Right atrium auricular region (tissue), 2 donors: ENCODE measurements around the gene CMTM4. TPM values are rescaled to one million over a fixed set of nuclear protein-coding genes. Genes with fewer than 3 reads are reported as not detected.

Source experiments
- DNase-seq: peaks from one replicate; pipeline ENCODE4 v3.0.0-alpha.2; 2019; ENCODE audit warnings: low spot score
- H3K27ac ChIP-seq, 2 donors: fragments of 200-600 bp; sonication (generic); 1 replicate in 1 of 2; 2 replicates in 1 of 2; pipeline ENCODE4 v1.5.1; 2016 to 2019
- H3K27me3 ChIP-seq, 2 donors: fragments of 200-600 bp; sonication (generic); one replicate each; pipeline versions ENCODE4 v1.5.1 to v1.6.0; 2017 to 2019
- H3K36me3 ChIP-seq: fragments of 200-600 bp; sonication (generic); one replicate; pipeline ENCODE4 v1.5.1; 2016
- H3K4me1 ChIP-seq, 2 donors: fragments of 200-600 bp; sonication (generic); one replicate each; pipeline versions ENCODE4 v1.5.1 to v1.6.0; 2017 to 2019
- H3K4me3 ChIP-seq, 2 donors: fragments of 200-600 bp; sonication (generic); 1 replicate in 1 of 2; 2 replicates in 1 of 2; pipeline ENCODE4 v1.5.1; 2017 to 2019; ENCODE audit warnings: mild to moderate bottlenecking in 1 of 2, moderate library complexity in 1 of 2
- H3K9me3 ChIP-seq, 2 donors: fragments of 200-600 bp; sonication (generic); one replicate each; pipeline ENCODE4 v1.5.1; 2019
- total RNA-seq, 2 donors: library from RNA; depleted of rRNA; stranded (reverse); fragments of >200 nt; gene quantifications; one replicate each; pipeline ENCODE4 v1.1.0, GENCODE V29; 2016
- TF ChIP-seq, protein P1 (sequence below), 2 donors: fragments of 200-600 bp; sonication (generic); IDR thresholded peaks; one replicate each; pipeline ENCODE4 v1.5.1; 2019; ENCODE audit warnings: antibody characterized with exemption in 2 of 2

CMTM4 gene
- total RNA-seq, 2 donors from 2014 or later: 7.5 to 15.2 TPM

DNA sequence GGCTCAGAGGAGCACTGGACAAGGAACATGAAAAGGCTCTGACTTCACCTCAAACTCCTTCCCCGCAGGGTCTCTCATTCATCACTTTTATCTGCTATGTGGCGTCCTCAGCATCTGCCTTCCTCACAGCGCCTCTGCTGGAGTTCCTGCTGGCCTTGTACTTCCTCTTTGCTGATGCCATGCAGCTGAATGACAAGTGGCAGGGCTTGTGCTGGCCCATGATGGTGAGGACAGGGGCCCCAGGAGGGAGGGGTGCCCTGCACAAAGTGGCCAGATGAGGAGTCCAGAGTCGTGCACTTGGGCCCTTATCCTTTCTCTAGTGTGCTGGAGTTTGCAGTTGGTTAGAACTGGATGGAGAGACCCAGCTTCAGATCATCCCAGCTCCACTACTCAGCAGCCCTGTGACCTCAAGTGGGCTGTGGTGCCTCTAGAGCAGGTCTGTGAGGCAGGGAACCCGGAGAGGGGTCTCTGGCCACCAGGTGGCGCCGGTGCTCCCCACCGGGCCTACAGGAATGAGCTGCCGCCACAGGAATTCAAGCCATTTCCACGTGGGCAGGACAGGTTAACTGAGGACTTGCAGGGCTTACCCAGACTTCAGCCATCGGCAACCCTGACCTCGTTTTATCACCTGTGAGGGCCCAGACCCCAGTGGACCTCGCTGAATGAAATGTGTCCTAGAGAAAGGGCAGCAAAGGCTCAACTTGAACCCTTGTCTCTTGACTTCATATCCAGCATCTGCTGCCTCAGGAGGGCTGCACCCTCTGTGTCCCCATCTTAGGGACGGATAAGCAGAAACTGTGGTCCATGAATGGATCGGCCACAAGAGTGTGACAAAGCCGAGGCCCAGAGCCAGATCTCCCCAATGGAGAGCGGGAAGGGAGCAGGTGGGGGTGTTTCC, 88.1 kb downstream of the CMTM4 start:
- Histone ChIP-seq H3K4me1 (peaks cover 3 to 35% of the 10 kb centered on the region in 2 donors), H3K27ac (peak overlapping the region in 1 of 2 donors; percentile 40), H3K9me3 (no peaks in the 10 kb centered on the region), H3K36me3 (peaks cover 44% of the 10 kb centered on the region), H3K27me3 (no peaks in the 10 kb centered on the region), H3K4me3 (no peak overlapping the region)
- peak; percentile 91 for DNase-seq
- TF ChIP-seq, protein P1, sequence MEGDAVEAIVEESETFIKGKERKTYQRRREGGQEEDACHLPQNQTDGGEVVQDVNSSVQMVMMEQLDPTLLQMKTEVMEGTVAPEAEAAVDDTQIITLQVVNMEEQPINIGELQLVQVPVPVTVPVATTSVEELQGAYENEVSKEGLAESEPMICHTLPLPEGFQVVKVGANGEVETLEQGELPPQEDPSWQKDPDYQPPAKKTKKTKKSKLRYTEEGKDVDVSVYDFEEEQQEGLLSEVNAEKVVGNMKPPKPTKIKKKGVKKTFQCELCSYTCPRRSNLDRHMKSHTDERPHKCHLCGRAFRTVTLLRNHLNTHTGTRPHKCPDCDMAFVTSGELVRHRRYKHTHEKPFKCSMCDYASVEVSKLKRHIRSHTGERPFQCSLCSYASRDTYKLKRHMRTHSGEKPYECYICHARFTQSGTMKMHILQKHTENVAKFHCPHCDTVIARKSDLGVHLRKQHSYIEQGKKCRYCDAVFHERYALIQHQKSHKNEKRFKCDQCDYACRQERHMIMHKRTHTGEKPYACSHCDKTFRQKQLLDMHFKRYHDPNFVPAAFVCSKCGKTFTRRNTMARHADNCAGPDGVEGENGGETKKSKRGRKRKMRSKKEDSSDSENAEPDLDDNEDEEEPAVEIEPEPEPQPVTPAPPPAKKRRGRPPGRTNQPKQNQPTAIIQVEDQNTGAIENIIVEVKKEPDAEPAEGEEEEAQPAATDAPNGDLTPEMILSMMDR (IDR thresholded peaks at IDR 0.05): peak; percentile 83 to 95

DNA sequence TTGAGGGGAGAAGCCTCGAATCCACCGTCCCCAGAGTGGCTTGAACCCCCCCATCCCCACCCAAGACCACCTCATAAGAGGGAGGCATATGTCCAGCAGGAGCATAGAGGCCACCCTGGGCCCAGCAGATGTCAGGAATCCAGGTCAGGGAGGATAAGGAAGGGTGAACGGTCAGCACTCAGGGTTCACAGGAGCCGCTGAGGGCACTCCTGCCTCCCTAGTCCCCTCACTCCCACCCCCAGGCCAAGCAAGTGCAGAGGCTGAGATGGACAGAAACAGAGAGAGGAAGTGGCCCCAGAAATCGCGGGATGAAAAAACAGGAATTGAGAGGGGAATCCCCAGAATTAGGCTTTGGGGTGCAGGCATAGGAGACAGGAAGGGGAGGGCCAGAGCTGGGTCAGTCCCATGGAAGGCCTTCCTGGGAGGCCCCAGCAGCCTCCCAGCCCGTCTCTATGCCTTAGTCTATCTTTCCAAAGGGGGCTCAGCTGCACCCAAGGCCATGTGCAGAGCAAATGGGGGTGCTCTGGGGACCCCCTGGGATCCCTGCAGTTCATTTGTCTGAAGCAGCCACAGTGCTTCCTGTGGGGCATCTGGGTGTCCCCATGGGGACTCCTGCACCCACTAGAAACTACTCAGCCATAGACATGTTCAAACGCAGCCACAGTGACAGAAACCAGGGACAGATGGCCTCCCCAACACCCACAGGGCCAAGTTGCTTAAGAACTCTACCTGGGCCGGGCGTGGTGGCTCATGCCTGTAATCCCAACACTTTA, 90.4 kb downstream of the CMTM4 start:
- TF ChIP-seq, protein P1 (IDR thresholded peaks at IDR 0.05): no peak
- DNase-seq: no peak
- Histone ChIP-seq H3K27me3 (no peaks in the 10 kb centered on the region), H3K9me3 (no peaks in the 10 kb centered on the region), H3K36me3 (peaks cover 22% of the 10 kb centered on the region), H3K27ac (peak overlapping the region; percentile 86 to 91), H3K4me3 (peak overlapping the region; percentile 71 to 83), H3K4me1 (peaks cover 3 to 38% of the 10 kb centered on the region in 2 donors)

DNA sequence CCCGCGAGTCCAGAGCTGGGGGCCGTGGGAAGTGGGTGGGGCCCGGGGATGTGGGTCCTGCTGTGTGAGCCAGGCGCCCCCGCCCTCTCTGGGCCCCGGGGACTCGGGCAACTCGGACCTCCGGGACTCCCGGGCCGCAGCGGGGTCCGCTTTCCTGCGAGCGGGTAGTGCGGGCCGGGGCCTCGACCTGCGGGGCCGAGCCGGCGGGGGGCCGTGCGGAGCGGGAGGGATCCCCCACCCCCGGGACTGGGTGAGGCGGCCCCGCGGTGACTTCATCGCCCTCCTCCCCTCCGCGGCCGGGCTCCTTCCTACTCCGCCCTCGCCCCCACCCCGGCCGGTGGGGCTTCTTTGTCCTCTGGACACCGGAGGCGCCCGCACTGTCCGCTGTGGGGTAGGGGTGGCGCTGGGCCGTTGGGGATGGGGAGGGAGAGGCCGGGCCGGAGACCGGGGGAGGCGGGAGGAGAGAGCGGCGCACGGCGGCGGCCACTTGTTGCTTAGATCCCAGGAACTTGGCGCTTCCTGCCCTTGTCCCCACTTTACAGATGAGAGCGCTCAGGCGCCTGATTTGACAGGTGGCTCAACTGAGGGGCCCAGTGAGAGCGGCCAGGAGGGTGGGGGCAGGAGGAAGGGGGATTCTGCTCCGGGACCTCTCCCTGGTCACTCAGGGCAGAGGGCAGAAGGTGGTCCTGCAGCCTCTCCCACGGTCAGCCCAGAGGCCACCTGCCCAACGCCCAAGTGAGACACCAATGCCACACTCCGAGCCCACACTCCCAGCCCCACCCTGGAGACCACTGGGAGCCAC, 91.2 kb downstream of the CMTM4 start:
- peak overlapping the region; percentile 71 to 83 for H3K4me3 ChIP-seq
- H3K4me1 ChIP-seq: peaks cover 3 to 38% of the 10 kb centered on the region in 2 donors
- no peaks in the 10 kb centered on the region for H3K27me3 ChIP-seq
- H3K27ac ChIP-seq: peak overlapping the region; percentile 86 to 91
- H3K36me3 ChIP-seq: peaks cover 16% of the 10 kb centered on the region
- TF ChIP-seq, protein P1 (IDR thresholded peaks at IDR 0.05): peak in 1 of 2 donors; percentile 37
- no peak for DNase-seq
- H3K9me3 ChIP-seq: no peaks in the 10 kb centered on the region

DNA sequence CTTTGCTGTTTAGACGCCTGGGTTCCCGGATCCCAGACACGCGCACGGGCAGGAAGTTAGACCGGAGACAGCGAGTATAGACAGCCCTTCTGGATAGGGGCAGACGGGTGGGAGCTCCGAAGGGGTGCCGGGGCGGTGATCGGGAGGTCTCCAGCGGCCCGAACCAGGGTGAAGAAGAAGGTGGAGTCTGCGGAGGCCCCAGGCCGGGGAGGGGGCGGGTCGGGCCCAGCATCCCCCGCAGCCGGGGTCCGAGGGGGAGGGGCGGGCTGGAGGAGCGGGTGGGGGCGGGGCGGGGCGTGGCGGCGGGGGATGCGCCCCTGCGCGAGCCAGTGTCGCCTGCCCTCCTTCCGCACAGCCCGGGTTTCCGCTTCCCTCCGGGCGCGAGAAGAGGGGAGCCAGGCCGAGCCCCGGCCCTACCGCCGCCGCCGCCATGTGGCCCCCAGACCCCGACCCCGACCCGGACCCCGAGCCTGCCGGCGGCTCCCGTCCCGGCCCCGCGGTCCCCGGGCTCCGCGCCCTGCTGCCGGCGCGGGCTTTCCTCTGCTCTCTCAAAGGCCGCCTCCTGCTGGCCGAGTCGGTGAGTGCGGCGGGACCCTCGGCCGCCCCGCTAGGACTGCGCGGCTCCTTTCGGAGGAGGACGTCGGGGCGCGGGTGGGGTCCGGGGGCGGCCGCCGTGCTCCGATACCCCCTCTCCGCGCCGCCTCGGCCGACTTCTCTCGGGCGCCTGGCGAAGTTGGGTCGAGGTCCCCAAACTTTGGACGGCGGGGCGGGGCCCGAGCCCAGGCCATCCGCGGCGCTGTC, 92.0 kb downstream of the CMTM4 start, which contains the start of gene CMTM3:
TSS of gene CMTM3 (plus strand) at position 329 of the 801 bp plus-strand sequence. CDS start at position 431, 102 bp downstream.
- H3K4me1 ChIP-seq: peaks cover 3 to 38% of the 10 kb centered on the region in 2 donors
- H3K27me3 ChIP-seq: no peaks in the 10 kb centered on the region

More for the DNA sequence above, 92.0 kb downstream of the CMTM4 start, which contains the start of gene CMTM3:
- H3K4me3 ChIP-seq: peak within 1 kb of the TSS; percentile 71 to 83
- TF ChIP-seq, protein P1 (IDR thresholded peaks at IDR 0.05): peak; percentile 92 to 93
- no peaks in the 10 kb centered on the region for H3K9me3 ChIP-seq
- DNase-seq: no peak
- H3K36me3 ChIP-seq: peaks cover 8% of the 10 kb centered on the region
- peak within 1 kb of the TSS; percentile 86 to 91 for H3K27ac ChIP-seq
